ENCODE results near the gene TARDBP. TPM values are rescaled to one million over a fixed set of nuclear protein-coding genes. Genes with fewer than 3 reads are reported as not detected.

Gene TARDBP
- total and polyA plus RNA-seq, 2 donors (not counting 1 experiment from before 2014, with no cell fraction given), result 85.2 to 222 TPM

DNA sequence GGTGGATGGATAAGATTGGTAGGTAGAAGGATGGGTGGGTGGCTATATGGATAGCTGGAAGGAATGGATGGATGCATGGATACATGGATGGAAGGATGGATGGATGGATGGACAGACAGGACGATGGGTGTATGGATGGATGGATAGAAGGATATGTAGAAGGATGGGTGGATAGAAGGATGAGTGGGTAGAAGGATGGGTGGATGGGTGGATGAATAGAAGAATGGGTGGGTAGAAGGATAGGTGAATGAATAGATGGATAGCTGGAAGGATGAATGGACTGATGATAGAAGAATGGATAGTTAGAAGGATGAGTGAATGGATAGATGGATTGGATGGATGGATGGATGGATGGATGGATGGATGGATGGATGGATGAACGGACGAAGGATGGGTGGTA lies 29.6 kb downstream of the TARDBP start:
- Mint-ChIP-seq H3K27ac (no peak overlapping the region), H3K27me3 (peaks cover 7% of the 10 kb centered on the region), H3K4me3 (no peak overlapping the region), H3K9me3 (ENCODE audit: insufficient read depth) (no peaks in the 10 kb centered on the region), H3K4me1 (peaks cover 4% of the 10 kb centered on the region)
- Histone ChIP-seq H4K20me1 (ENCODE audit: control insufficient read depth, insufficient read depth, low read length, poor library complexity, severe bottlenecking) (no peaks in the 10 kb centered on the region), H3K4me3 (ENCODE audit: control extremely low read depth in 1 of 5, extremely low read depth in 1 of 5, insufficient read depth in 1 of 5, low read depth in 2 of 5, low read length in 4 of 5) (no peak overlapping the region), H3K9ac (ENCODE audit: low read length) (no peak overlapping the region), H3K4me2 (replicated peaks; ENCODE audit: low read depth, low read length, poor library complexity, severe bottlenecking) (no peak overlapping the region), H3K27me3 (replicated peaks in 1 of 4; ENCODE audit: control extremely low read depth in 1 of 4, control insufficient read depth in 3 of 4, insufficient read depth in 4 of 4, low read length in 3 of 4) (peaks cover 0 to 13% (median 2%) of the 10 kb centered on the region in 4 experiments), H3K4me1 (ENCODE audit: control insufficient read depth in 2 of 2, insufficient read depth in 2 of 2, low read length in 2 of 2) (peaks cover 0 to 3% of the 10 kb centered on the region in 2 donors), H3K36me3 (replicated peaks in 1 of 2; ENCODE audit: control extremely low read depth in 1 of 2, control insufficient read depth in 1 of 2, extremely low read depth in 1 of 2, insufficient read depth in 2 of 2, low read length in 1 of 2) (no peaks in the 10 kb centered on the region), H3K9me3 (ENCODE audit: control extremely low read depth in 1 of 3, control insufficient read depth in 2 of 3, insufficient read depth in 1 of 3, low read length in 2 of 3) (no peaks in the 10 kb centered on the region), H2AFZ (ENCODE audit: insufficient read depth, low read depth, low read length, poor library complexity, severe bottlenecking) (no peak overlapping the region), H3K79me2 (ENCODE audit: control insufficient read depth, insufficient read depth, low read length) (no peaks in the 10 kb centered on the region), H3K27ac (ENCODE audit: low read length in 2 of 2) (no peak overlapping the region)
- ChIA-PET CTCF (no interaction called here), POLR2A (no interaction called here)
- DNase-seq (no peak), ATAC-seq (ENCODE audit: low read depth) (no peak)
- intact Hi-C loops (cut with micrococcal nuclease), result no loop called here
- TF ChIP-seq, protein P1, sequence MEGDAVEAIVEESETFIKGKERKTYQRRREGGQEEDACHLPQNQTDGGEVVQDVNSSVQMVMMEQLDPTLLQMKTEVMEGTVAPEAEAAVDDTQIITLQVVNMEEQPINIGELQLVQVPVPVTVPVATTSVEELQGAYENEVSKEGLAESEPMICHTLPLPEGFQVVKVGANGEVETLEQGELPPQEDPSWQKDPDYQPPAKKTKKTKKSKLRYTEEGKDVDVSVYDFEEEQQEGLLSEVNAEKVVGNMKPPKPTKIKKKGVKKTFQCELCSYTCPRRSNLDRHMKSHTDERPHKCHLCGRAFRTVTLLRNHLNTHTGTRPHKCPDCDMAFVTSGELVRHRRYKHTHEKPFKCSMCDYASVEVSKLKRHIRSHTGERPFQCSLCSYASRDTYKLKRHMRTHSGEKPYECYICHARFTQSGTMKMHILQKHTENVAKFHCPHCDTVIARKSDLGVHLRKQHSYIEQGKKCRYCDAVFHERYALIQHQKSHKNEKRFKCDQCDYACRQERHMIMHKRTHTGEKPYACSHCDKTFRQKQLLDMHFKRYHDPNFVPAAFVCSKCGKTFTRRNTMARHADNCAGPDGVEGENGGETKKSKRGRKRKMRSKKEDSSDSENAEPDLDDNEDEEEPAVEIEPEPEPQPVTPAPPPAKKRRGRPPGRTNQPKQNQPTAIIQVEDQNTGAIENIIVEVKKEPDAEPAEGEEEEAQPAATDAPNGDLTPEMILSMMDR (IDR thresholded peaks at IDR 0.05), result no peak
- TF ChIP-seq EZH2 (IDR thresholded peaks at IDR 0.05; ENCODE audit: borderline replicate concordance, insufficient read depth, low read depth, low read length, poor library complexity, severe bottlenecking), result no peak
- 83% methylated on average over 3 of the region's 3 CpGs for WGBS (ENCODE audit: insufficient coverage)

DNA sequence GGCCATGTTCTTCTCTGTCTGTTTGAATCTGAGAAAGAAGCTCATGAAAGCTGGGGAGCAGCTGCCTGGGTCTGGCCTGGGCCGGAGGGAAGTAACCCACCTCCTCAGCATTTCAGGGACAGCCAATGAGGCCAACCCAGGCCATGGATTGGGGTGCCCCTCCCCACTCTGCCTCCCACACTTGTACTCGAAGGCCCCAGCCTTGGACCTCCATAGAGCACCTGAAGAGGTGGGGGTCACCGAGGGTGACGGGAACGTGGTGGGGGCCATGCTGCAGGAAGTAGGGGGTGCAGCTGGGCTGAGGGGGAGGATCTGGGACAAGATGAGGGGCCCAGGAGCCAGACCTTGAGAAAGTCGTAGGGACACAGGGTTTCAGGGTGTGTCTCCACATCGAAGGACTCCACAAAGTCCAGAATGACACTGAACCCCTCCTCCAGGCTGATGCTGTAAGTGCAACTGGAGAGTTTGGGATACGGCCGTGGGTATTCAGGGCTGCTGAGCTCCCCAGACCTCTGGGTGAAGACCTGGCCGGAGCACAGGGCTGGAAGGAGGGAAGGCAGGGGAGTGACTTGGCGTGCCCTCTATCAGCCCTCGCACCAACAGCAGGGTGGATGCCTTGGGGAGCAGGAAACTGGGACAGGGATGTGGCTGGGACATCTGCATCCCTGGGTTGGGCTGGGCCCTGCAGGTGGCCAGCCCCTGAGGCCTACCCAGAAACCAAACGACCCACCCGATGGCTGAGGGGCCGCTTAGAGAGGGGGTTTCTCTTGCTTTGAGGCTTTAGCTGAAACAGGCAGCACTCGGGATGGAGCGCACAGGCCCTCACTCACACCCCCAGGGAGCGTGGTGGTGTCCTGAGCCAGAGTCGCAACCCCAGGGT lies 30.8 kb downstream of the TARDBP start:
- H3K27ac ChIP-seq (ENCODE audit: low read length in 2 of 2), result no peak overlapping the region
- no peak overlapping the region for H3K9ac ChIP-seq (ENCODE audit: low read length)
- H3K4me3 Mint-ChIP-seq, result no peak overlapping the region
- ATAC-seq (ENCODE audit: low read depth), result no peak
- H3K36me3 ChIP-seq (replicated peaks in 1 of 2; ENCODE audit: control extremely low read depth in 1 of 2, control insufficient read depth in 1 of 2, extremely low read depth in 1 of 2, insufficient read depth in 2 of 2, low read length in 1 of 2), result no peaks in the 10 kb centered on the region
- WGBS (ENCODE audit: insufficient coverage), result 85% methylated on average over 15 of the region's 19 CpGs
- peaks cover 0 to 9% (median 2%) of the 10 kb centered on the region in 4 experiments for H3K27me3 ChIP-seq (replicated peaks in 1 of 4; ENCODE audit: control extremely low read depth in 1 of 4, control insufficient read depth in 3 of 4, insufficient read depth in 4 of 4, low read length in 3 of 4)
- H3K27me3 Mint-ChIP-seq, result no peaks in the 10 kb centered on the region
- H3K27ac Mint-ChIP-seq, result no peak overlapping the region
- no peaks in the 10 kb centered on the region for H3K9me3 Mint-ChIP-seq (ENCODE audit: insufficient read depth)
- H3K4me1 ChIP-seq (ENCODE audit: control insufficient read depth in 2 of 2, insufficient read depth in 2 of 2, low read length in 2 of 2), result no peaks in the 10 kb centered on the region
- no peaks in the 10 kb centered on the region for H4K20me1 ChIP-seq (ENCODE audit: control insufficient read depth, insufficient read depth, low read length, poor library complexity, severe bottlenecking)
- TF ChIP-seq, protein P1 (IDR thresholded peaks at IDR 0.05), result no peak
- TF ChIP-seq EZH2 (IDR thresholded peaks at IDR 0.05; ENCODE audit: borderline replicate concordance, insufficient read depth, low read depth, low read length, poor library complexity, severe bottlenecking), result no peak
- no peak for DNase-seq
- POLR2A ChIA-PET, result no interaction called here
- no peak overlapping the region for H3K4me2 ChIP-seq (replicated peaks; ENCODE audit: low read depth, low read length, poor library complexity, severe bottlenecking)
- H3K79me2 ChIP-seq (ENCODE audit: control insufficient read depth, insufficient read depth, low read length), result no peaks in the 10 kb centered on the region
- no peaks in the 10 kb centered on the region for H3K9me3 ChIP-seq (ENCODE audit: control extremely low read depth in 1 of 3, control insufficient read depth in 2 of 3, insufficient read depth in 1 of 3, low read length in 2 of 3)
- intact Hi-C loops (cut with micrococcal nuclease), result no loop called here
- CTCF ChIA-PET, result no interaction called here
- no peak overlapping the region for H2AFZ ChIP-seq (ENCODE audit: insufficient read depth, low read depth, low read length, poor library complexity, severe bottlenecking)
- no peak overlapping the region for H3K4me3 ChIP-seq (ENCODE audit: control extremely low read depth in 1 of 5, extremely low read depth in 1 of 5, insufficient read depth in 1 of 5, low read depth in 2 of 5, low read length in 4 of 5)
- H3K4me1 Mint-ChIP-seq, result no peaks in the 10 kb centered on the region
